Thyroid gland (tissue), 4 donors: Measurements from ENCODE around the gene SPOCK1.

Experiments used
- CTCF ChIP-seq, 6 experiments: fragments of 200-600 bp in 3 of 6; fragments of 450-650 bp in 3 of 6; sonication (generic) in 3 of 6; IDR thresholded peaks; one replicate each; pipeline ENCODE4 v1.5.1; 2016 to 2019; ENCODE audit warnings: antibody characterized with exemption in 6 of 6, mild to moderate bottlenecking in 2 of 6, inconsistent platforms in 1 of 6, moderate library complexity in 1 of 6
- POLR2A ChIP-seq, 2 donors: fragments of 450-650 bp; IDR thresholded peaks; one replicate each; pipeline ENCODE4 v1.6.1; 2017; ENCODE audit warnings: antibody characterized with exemption in 2 of 2, mild to moderate bottlenecking in 2 of 2, moderate library complexity in 1 of 2

- TF ChIP-seq POLR2A (IDR thresholded peaks at IDR 0.05) (no peak), CTCF (IDR thresholded peaks at IDR 0.05) (no peak)
These were observed 385.2 kb downstream of the SPOCK1 start for GRCh38 chr5:137113939-137114338.
